ENCODE data around the gene ERP29.
"Not testable (repeated sequence)": the region's sequence is repeated elsewhere in the genome, so short reads cannot be mapped to it uniquely, and the experiment has no call there.

The ERP29 gene

GRCh38 chr12:112031472-112031871, 18.2 kb downstream of the ERP29 start:
- no peak for DNase-seq (ENCODE audit: extremely low read depth in 1 of 2, low read depth in 1 of 2)

- DNase-seq (ENCODE audit: extremely low read depth in 1 of 2, low read depth in 1 of 2) = no peak
Observed at GRCh38 chr12:112032292-112032691, 19.1 kb downstream of the ERP29 start.

GRCh38 chr12:112035219-112035785, 22.1 kb downstream of the ERP29 start:
- DNase-seq (ENCODE audit: extremely low read depth in 1 of 2, low read depth in 1 of 2) = no peak

GRCh38 chr12:112036614-112037013, 23.4 kb downstream of the ERP29 start:
- not testable (repeated sequence) for DNase-seq (ENCODE audit: extremely low read depth in 1 of 2, low read depth in 1 of 2)

GRCh38 chr12:112046003-112046402, 32.8 kb downstream of the ERP29 start:
- no peak for DNase-seq (ENCODE audit: extremely low read depth in 1 of 2, low read depth in 1 of 2)

GRCh38 chr12:112049351-112049750, 36.1 kb downstream of the ERP29 start:
- DNase-seq (ENCODE audit: extremely low read depth in 1 of 2, low read depth in 1 of 2) = no peak

GRCh38 chr12:112061137-112061536, 47.9 kb downstream of the ERP29 start:
- DNase-seq (ENCODE audit: extremely low read depth in 1 of 2, low read depth in 1 of 2) = no peak

GRCh38 chr12:112063273-112063672, 50.0 kb downstream of the ERP29 start:
- no peak for DNase-seq (ENCODE audit: extremely low read depth in 1 of 2, low read depth in 1 of 2)

- DNase-seq (ENCODE audit: extremely low read depth in 1 of 2, low read depth in 1 of 2) = no peak
Observed at GRCh38 chr12:112066566-112066965, 53.3 kb downstream of the ERP29 start.
